T-helper 2 cell treated with Interferon-gamma antibody and Interleukin-4, amounts not matched to agents 5 μg/mL and 100 μg/mL, for 36 hours (primary cell): ENCODE data around the gene GOLT1A.

Experiments used
- DNase-seq: peaks from one replicate; pipeline ENCODE4 v3.0.0; 2021; ENCODE audit warnings: low spot score
- H3K27ac Mint-ChIP-seq: one replicate; pipeline ENCODE4 v1.8.0; 2021; ENCODE audit warnings: mild to moderate bottlenecking, mixed read lengths
- H3K27me3 Mint-ChIP-seq: one replicate; pipeline ENCODE4 v1.8.0; 2021; ENCODE audit warnings: low read depth, mixed read lengths
- H3K36me3 Mint-ChIP-seq: one replicate; pipeline ENCODE4 v1.8.0; 2021; ENCODE audit warnings: low read depth, mixed read lengths
- H3K4me1 Mint-ChIP-seq: one replicate; pipeline ENCODE4 v1.8.0; 2021; ENCODE audit warnings: low read depth, mixed read lengths
- H3K4me3 Mint-ChIP-seq: one replicate; pipeline ENCODE4 v1.8.0; 2022; ENCODE audit warnings: mild to moderate bottlenecking, moderate library complexity, mixed read lengths
- H3K9me3 Mint-ChIP-seq: one replicate; pipeline ENCODE4 v1.8.0; 2021; ENCODE audit warnings: mixed read lengths

The GOLT1A gene

DNA sequence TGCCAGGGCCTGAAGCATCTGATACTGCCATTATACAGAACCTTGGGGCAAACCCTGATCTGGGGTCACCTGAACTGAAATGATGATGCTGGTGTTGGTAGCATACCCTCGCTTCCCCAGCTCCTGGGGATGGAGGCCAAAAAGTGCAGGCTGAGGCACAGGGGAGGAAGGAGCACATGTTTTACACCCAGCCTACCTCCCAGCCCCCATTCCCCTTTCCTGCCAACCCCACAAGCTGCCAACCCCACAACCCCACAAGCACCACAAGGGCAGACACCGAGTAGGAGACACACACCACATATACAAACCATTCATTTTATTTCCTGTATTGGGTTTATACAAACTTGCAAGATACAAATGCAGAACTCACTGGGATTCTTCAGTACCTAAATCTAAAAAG, 4.8 kb upstream of the GOLT1A start:
- no peaks in the 10 kb centered on the region for H3K9me3 Mint-ChIP-seq
- H3K36me3 Mint-ChIP-seq, result no peaks in the 10 kb centered on the region
- no peak for DNase-seq
- peaks cover 3% of the 10 kb centered on the region for H3K4me1 Mint-ChIP-seq
- no peak overlapping the region for H3K4me3 Mint-ChIP-seq
- no peak overlapping the region for H3K27ac Mint-ChIP-seq
- no peaks in the 10 kb centered on the region for H3K27me3 Mint-ChIP-seq

DNA sequence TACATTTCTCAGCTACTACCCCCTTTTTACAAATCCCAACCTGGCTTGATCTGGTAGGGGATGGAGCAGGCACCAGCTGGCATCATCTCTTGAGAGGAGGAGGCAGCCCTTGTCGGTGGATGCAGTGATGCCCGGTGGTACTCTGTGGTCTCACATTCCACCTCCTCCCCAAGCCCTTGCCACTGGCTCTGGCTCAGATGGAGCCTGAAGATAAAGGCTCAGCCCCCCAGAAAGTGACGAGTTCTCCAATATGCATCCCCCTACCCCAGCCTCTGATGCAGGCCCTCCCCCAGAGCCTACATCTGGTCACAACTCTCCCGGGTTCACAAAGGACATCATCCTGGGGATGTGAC, 3.8 kb upstream of the GOLT1A start:
- Mint-ChIP-seq H3K27me3 (no peaks in the 10 kb centered on the region), H3K4me1 (peaks cover 3% of the 10 kb centered on the region), H3K27ac (no peak overlapping the region), H3K9me3 (no peaks in the 10 kb centered on the region), H3K4me3 (no peak overlapping the region), H3K36me3 (no peaks in the 10 kb centered on the region)
- DNase-seq, result no peak

DNA sequence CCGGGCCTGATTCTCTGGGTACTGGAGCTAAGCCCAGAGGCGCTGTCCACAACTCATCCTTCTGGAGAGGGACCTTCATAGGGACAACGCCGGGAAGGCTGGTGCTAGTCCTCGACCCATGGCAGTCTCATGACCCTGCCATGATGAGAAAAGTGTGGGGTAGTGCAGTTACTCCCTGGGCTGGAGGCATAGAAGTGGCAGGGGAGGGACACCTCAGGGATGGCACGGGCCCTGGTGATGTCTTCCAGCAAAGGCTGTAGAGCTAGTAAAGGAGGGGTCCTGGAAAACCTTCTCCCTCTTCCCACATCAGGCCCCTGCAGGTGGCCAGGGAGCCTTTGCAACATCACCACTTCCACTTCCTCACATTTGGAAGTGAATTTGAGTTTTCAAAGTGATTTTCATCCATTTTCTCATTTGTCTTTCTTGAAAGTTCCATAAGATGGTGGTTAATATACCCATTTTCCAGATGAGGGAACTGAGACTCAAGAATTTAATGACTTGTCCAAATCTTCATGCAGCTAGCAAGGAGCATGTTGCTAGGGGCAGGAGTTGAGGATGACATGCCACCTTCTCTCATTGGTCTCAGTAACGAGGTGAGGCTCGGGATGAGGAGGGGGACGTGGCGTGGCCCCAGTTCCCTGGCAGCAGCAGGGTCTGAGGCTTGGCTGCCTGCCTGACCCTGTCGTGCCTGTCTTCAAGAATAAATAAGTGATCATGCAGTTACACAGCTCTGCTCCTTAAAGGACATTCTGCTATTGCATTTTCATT, 3.3 kb upstream of the GOLT1A start:
- Mint-ChIP-seq H3K27me3 (no peaks in the 10 kb centered on the region), H3K4me3 (no peak overlapping the region)

DNA sequence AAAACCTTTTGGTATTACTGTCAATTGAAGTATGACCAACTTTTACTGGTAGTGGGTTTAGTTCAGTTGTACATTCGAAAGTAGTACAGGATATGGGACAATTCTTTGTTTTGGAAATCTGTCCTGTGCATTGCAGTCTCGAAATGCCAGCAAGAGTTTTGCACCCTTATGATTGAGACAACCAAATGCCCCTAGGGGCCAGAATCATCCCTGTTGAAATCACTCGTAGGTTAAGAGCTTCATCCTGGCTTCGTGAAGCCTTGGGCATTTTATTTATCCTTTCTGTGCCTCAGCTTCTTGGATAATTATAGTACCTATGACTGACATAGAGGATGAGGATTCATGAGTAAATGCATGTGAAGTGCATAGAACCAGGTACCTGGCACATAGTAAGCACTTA, 2.4 kb upstream of the GOLT1A start:
- Mint-ChIP-seq H3K4me3 (no peak overlapping the region), H3K4me1 (peaks cover 3% of the 10 kb centered on the region), H3K27me3 (no peaks in the 10 kb centered on the region), H3K9me3 (no peaks in the 10 kb centered on the region), H3K36me3 (no peaks in the 10 kb centered on the region), H3K27ac (no peak overlapping the region)
- no peak for DNase-seq

More for the DNA sequence above, 3.3 kb upstream of the GOLT1A start:
- H3K9me3 Mint-ChIP-seq, result no peaks in the 10 kb centered on the region
- DNase-seq, result no peak
- no peaks in the 10 kb centered on the region for H3K36me3 Mint-ChIP-seq
- no peak overlapping the region for H3K27ac Mint-ChIP-seq
- H3K4me1 Mint-ChIP-seq, result peaks cover 3% of the 10 kb centered on the region

DNA sequence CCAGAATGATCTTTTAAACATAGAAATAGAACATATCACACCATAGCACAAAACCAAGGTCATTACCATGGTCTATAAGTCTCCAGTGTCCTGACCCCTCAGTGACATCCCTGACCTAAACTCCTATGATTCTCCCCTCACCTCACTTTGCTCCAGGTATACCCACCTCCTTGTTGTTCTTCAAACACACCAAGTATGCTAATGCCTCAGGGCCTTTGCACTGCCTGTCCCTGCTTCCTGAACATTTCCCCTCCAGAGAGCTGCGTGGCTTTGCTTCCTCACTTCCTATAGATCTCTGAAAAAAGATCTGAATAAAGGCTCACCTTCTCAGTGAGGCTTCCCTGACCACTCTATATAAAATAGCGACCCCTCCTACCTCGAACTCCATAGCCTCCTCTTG, 1.1 kb downstream of the GOLT1A start:
- no peak overlapping the region for H3K27ac Mint-ChIP-seq
- peaks cover 6% of the 10 kb centered on the region for H3K27me3 Mint-ChIP-seq
- no peaks in the 10 kb centered on the region for H3K36me3 Mint-ChIP-seq

DNA sequence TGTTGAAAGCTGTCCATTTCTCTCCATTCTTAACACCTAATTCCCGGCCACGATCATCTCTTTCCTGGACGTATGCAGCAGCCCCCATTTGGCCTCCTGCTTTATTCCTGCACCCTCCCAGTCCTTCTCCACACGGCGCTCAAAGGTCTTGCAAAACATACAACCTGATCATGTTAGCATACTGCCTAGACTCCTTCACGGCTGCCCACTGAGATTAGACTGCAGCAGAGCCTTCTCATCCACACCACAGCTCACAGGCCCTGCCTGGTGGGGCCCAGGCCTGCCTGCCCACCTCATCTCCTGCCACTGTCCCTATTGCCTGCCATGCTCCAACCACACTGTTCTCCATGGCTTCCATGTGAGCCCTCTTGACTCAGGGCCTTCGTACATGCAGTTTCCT, 2.7 kb downstream of the GOLT1A start:
- Mint-ChIP-seq H3K9me3 (no peaks in the 10 kb centered on the region), H3K4me3 (no peak overlapping the region), H3K36me3 (no peaks in the 10 kb centered on the region), H3K27me3 (peaks cover 15% of the 10 kb centered on the region), H3K27ac (no peak overlapping the region), H3K4me1 (peaks cover 3% of the 10 kb centered on the region)
- no peak for DNase-seq

More for the DNA sequence above, 1.1 kb downstream of the GOLT1A start:
- Mint-ChIP-seq H3K4me3 (no peak overlapping the region), H3K9me3 (no peaks in the 10 kb centered on the region), H3K4me1 (peaks cover 3% of the 10 kb centered on the region)
- DNase-seq, result no peak

DNA sequence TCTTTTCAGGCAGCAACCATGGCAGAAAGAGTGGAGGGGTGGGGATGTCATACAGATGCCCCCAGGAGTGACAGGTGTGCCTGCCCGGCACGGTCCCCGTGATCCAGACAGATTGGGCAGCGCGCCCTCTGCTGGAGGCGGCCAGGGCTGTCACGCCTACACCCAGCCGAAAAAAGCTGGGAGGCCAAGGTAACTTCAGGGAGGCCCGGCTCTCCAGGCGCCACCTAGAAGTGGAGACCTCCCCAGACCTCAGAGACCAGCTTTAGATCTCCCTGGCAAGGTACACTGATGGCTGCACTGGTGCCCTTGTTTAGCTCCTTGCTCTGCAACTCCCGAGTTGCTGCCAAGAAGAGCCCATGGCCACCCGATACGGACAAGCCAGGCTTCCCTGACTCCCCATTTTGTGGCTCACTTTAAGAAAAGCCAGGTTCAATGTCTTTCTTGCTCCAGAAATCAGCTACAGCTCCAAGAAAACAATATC, 6.6 kb downstream of the GOLT1A start:
- H3K27ac Mint-ChIP-seq, result no peak overlapping the region
- no peaks in the 10 kb centered on the region for H3K9me3 Mint-ChIP-seq
- no peaks in the 10 kb centered on the region for H3K4me1 Mint-ChIP-seq
- no peak overlapping the region for H3K4me3 Mint-ChIP-seq
- DNase-seq, result peak; percentile 63
- peaks cover 39% of the 10 kb centered on the region for H3K27me3 Mint-ChIP-seq
- H3K36me3 Mint-ChIP-seq, result no peaks in the 10 kb centered on the region

DNA sequence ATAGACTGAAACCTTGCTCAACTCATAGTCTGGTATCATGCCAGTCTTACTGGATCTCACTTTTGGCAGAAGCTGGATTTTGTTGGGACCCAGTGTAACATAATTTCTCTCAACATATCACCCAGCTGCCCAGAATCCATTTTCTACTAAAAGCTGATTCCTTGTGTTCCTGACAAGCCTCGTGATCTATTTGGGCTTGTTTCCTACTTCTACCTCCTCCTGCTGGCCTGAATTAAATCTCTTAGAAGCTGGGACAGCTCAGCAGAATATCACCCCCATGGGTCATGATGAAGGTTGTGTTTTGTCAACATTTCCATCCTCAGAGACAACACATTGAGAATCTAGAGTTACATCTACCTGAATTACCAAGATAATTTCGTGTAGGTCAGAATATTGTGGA, 7.7 kb downstream of the GOLT1A start:
- no peak overlapping the region for H3K27ac Mint-ChIP-seq
- no peaks in the 10 kb centered on the region for H3K4me1 Mint-ChIP-seq
- no peaks in the 10 kb centered on the region for H3K9me3 Mint-ChIP-seq
- no peak for DNase-seq
- peaks cover 39% of the 10 kb centered on the region for H3K27me3 Mint-ChIP-seq
- H3K4me3 Mint-ChIP-seq, result no peak overlapping the region
- no peaks in the 10 kb centered on the region for H3K36me3 Mint-ChIP-seq

DNA sequence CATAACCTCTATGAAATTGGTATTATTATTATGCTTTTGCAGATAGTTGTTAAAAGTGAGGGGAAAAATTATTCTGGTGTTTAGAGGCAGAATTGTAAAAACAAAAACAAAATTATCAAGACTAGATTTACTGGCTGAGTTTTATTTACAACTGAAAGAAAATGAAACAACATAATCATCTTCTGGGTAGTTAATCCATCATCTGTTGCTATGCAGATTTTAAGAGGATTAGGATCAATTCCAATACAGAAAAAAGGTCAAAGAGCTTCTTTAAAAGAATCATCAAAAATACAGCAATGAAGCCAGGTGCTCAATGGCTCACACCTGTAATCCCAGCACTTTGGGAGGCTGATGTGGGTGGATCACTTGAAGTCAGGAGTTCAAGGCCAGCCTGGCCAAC, 8.3 kb downstream of the GOLT1A start:
- no peak overlapping the region for H3K4me3 Mint-ChIP-seq
- H3K9me3 Mint-ChIP-seq, result no peaks in the 10 kb centered on the region
- no peaks in the 10 kb centered on the region for H3K4me1 Mint-ChIP-seq
- H3K27ac Mint-ChIP-seq, result no peak overlapping the region
- H3K27me3 Mint-ChIP-seq, result peaks cover 39% of the 10 kb centered on the region
- no peaks in the 10 kb centered on the region for H3K36me3 Mint-ChIP-seq
- DNase-seq, result no peak

DNA sequence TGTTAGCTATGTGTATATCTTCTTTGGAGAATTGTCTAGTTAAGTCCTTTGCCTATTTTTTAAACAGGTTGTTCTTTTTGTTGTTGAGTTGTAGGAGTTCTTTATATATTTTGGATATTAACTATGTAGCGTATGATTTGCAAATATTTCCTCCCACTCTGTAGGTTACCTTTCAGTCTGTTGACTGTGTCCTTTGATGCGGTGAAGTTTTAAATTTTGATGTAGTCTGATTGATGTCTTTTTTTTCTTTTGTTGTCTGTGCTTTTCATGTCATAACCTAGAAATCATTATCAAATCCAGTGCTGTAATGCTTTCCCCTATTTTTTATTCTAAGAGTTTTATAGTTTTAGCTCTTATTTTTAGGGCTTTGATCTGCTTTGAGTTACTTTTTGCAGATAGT, 8.8 kb downstream of the GOLT1A start:
- Mint-ChIP-seq H3K9me3 (no peaks in the 10 kb centered on the region), H3K36me3 (no peaks in the 10 kb centered on the region), H3K27ac (no peak overlapping the region), H3K4me1 (no peaks in the 10 kb centered on the region), H3K4me3 (no peak overlapping the region), H3K27me3 (peaks cover 37% of the 10 kb centered on the region)
- DNase-seq, result no peak

DNA sequence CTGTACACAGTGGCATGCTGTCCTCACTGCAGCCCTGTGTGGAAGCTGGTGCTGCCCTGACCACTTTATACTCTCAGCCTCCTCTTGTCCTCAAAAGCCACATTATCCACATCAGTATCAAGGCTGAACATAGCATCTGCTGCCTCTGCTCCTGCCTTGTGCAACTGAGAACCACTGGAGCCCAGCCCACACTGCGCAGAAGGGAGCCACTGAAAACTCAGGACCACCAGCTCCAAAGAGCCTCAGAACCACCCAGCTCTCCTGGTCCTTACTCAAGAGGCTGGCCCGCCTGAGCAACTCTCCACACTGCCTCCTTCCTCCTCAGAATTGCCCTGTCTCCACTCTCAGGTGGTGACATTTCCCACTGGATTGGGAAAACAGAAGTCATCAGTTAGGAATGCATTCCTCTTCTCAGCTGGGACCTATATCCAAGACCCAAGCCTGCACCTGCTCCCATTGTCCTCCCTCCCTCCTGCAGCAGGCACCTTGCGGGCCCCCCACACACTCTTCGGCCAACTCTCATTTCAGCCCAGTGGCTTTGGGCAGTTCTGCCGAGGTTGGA, 10.5 kb downstream of the GOLT1A start:
- H3K27me3 Mint-ChIP-seq, result peaks cover 33% of the 10 kb centered on the region
- H3K9me3 Mint-ChIP-seq, result no peaks in the 10 kb centered on the region
- no peak for DNase-seq
- H3K4me1 Mint-ChIP-seq, result no peaks in the 10 kb centered on the region
- H3K36me3 Mint-ChIP-seq, result no peaks in the 10 kb centered on the region
- H3K4me3 Mint-ChIP-seq, result no peak overlapping the region
- H3K27ac Mint-ChIP-seq, result no peak overlapping the region

DNA sequence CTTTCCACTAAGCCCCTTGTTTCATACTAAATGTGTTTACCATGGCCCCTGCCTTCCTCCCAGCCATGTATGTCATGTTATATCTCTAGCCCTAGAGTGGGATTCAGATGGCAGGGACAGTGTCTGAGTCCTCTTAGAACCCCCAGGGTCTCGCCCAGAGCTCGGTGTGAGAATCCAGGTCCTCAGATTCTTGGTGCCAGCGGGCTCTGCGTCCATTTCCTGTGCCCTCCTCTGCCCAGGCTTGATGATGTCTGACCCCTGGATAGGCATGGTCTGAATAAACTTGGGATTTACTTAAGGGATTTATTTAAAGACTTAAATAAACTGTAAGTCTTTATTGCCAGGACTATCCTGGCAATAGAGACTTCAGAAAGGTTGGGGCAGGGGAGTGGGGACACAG, 11.3 kb downstream of the GOLT1A start:
- no peaks in the 10 kb centered on the region for H3K9me3 Mint-ChIP-seq
- peaks cover 33% of the 10 kb centered on the region for H3K27me3 Mint-ChIP-seq

DNA sequence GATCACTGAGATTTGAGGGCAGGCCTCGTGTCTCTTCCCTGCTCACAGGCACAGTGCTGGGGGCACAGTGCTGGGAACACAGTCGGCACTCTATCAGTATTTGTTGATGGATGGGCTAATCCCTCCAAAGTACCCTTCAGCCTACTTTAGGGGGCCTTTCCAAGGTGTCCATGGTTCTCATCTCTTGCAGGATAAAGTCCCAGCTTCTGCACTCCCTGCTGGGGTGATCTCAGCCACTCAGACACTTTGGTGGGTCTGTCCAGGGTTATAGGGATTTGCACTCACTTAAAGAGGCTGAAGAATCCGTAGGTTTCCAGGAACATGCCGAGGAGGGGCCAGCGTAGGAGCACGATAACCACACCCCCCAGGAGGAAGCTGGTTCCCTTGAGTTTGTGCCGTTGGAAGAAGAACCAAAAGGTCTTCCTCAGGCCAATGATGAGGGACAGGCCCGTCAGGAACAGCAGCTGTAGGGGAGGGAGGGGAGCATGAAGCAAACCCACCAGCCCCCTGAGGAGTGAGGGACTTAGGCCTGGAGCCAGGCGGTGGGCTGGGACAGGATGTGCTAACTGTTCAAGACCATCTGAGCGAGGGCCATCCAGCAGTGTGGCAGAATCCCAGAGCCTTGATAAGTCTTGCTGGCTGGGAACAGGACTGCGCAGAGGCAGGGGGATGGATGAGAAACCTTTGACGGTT, 12.3 kb downstream of the GOLT1A start:
- H3K9me3 Mint-ChIP-seq, result no peaks in the 10 kb centered on the region
- H3K36me3 Mint-ChIP-seq, result no peaks in the 10 kb centered on the region
- H3K4me3 Mint-ChIP-seq, result no peak overlapping the region
- no peak overlapping the region for H3K27ac Mint-ChIP-seq
- DNase-seq, result no peak
- peaks cover 27% of the 10 kb centered on the region for H3K27me3 Mint-ChIP-seq
- H3K4me1 Mint-ChIP-seq, result no peaks in the 10 kb centered on the region

More for the DNA sequence above, 11.3 kb downstream of the GOLT1A start:
- no peak for DNase-seq
- H3K27ac Mint-ChIP-seq, result no peak overlapping the region
- H3K4me1 Mint-ChIP-seq, result no peaks in the 10 kb centered on the region
- no peaks in the 10 kb centered on the region for H3K36me3 Mint-ChIP-seq
- H3K4me3 Mint-ChIP-seq, result no peak overlapping the region

DNA sequence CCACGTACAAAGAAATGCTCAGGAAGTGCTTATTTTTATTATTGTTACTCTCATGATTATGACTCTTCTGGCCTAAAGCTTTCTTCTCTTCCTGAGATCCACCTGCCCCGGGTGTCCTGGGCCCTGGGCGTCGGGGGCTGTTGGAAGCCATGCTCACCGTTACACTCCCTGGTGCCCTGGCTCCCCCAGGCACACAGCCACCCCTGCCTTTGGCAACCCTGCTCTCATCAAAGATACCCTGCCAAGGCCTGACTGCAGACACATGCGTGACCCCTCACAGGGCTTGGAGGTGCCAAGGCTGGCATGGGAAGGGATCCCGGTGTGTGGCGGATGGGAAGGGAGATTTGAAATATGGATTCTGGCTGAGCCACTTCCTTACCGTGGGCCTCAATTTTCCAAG, 14.2 kb downstream of the GOLT1A start:
- no peak for DNase-seq
- H3K4me3 Mint-ChIP-seq, result no peak overlapping the region
- H3K9me3 Mint-ChIP-seq, result no peaks in the 10 kb centered on the region
- no peaks in the 10 kb centered on the region for H3K36me3 Mint-ChIP-seq
- H3K4me1 Mint-ChIP-seq, result no peaks in the 10 kb centered on the region
- H3K27me3 Mint-ChIP-seq, result peaks cover 13% of the 10 kb centered on the region
- H3K27ac Mint-ChIP-seq, result no peak overlapping the region
